HUES6 (cell line): ENCODE measurements around the gene NEU4.
"Not testable (repeated sequence)": the region's sequence is repeated elsewhere in the genome, so short reads cannot be mapped to it uniquely, and the experiment has no call there.

ENCODE experiments used
- H3K27ac ChIP-seq: 2 replicates; pipeline ENCODE4 v1.7.0; 2013; ENCODE audit warnings: low read depth, mild to moderate bottlenecking, low read length, inconsistent platforms
- H3K27me3 ChIP-seq: 2 replicates; pipeline ENCODE4 v1.6.1; 2013; ENCODE audit warnings: low read length; ENCODE audit not compliant: control insufficient read depth, insufficient read depth
- H3K36me3 ChIP-seq: 2 replicates; pipeline ENCODE4 v1.6.1; 2013; ENCODE audit warnings: low read length; ENCODE audit not compliant: control insufficient read depth, insufficient read depth
- H3K4me1 ChIP-seq: 2 replicates; pipeline ENCODE4 v1.6.1; 2013; ENCODE audit warnings: low read length; ENCODE audit not compliant: control insufficient read depth, insufficient read depth
- H3K4me3 ChIP-seq: 2 replicates; pipeline ENCODE4 v1.5.1; 2013; ENCODE audit warnings: low read depth, low read length
- H3K9ac ChIP-seq: one replicate; pipeline ENCODE4 v1.6.1; 2013; ENCODE audit warnings: mild to moderate bottlenecking, low read length
- H3K9me3 ChIP-seq: 2 replicates; pipeline ENCODE4 v1.6.1; 2013; ENCODE audit warnings: low read depth, low read length; ENCODE audit not compliant: control insufficient read depth, insufficient read depth

The NEU4 gene

DNA sequence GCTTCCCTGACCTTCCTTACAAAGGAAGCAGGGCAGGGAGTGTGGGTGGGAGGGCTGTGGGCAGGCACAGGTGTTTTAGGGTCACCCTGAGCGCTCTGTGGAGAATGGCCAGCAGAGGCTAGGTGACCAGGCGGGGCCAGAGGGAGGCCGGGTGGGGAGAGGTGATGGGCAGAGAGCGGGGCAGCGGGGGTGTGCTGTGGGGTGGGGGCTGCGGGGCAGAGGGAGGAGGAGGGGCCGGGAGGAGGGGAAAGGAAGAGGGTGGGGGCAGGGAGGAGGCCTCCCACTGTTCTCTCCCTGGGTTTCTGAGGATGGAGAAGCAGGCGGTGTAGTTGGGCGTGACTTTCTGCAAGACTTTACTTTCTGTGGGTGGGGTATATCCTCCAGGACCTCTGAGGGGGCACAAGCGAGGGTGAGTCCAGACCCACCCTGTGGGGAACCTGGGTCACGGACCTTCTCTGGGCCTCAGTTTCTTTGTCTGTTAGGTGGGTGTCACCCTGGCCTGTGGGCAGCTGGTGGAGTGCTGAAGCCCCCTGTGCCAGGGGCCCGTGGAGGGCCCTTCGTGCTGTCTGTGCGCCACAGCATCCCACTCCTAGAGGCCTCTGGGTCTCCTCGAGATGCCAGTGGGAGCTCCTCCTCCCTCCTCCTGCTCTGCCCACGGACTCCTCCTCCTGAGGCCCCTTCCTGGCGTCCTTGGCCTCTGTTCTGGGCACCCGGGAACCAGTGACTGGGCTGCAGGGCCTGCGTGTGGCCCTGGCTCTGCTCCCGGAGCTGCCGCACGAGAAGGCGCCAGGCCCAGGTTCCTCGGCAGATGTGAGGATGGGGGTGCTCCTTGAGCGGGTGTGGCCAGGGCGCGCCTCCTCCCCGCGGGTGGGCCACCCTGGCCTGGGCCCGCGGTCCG lies 6.3 kb upstream of the NEU4 start:
- Histone ChIP-seq H3K36me3 (no peaks in the 10 kb centered on the region), H3K4me1 (peaks cover 31% of the 10 kb centered on the region), H3K27ac (no peak overlapping the region), H3K9ac (no peak overlapping the region), H3K9me3 (no peaks in the 10 kb centered on the region), H3K4me3 (peak overlapping the region; percentile 57; the same call in 1 of the 2 replicates), H3K27me3 (peaks cover 23% of the 10 kb centered on the region)

DNA sequence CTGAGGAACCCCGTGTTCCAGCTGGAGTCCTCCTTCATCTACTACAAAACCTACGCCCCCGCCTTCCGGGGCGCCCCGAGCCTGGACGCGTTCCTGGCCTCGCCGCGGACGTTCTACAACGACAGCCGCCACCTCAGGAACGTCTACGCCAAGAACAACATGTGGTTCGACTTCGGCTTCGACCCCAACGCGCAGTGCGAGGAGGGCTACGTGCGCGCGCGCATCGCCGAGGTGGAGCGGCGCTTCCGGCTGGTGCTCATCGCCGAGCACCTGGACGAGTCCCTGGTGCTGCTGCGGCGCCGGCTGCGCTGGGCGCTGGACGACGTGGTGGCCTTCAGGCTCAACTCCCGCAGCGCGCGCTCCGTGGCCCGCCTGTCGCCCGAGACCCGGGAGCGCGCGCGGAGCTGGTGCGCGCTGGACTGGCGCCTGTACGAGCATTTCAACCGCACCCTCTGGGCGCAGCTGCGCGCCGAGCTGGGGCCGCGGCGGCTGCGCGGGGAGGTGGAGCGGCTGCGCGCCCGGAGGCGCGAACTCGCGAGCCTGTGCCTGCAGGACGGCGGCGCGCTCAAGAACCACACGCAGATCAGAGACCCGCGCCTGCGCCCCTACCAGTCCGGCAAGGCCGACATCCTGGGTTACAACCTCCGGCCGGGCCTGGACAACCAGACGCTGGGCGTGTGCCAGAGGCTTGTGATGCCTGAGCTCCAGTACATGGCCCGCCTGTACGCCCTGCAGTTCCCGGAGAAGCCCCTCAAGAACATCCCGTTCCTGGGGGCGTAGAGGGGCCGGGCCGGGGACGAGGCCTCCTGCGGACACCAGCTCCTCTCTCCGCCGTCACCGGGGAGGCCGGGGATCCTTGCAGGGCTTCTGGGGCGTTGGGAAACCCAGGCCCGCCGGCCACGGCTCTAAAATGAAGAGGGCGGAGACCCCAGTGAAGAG lies 5.3 kb upstream of the NEU4 start:
- Histone ChIP-seq H3K36me3 (no peaks in the 10 kb centered on the region), H3K9ac (no peak overlapping the region), H3K27me3 (peaks cover 23% of the 10 kb centered on the region), H3K27ac (no peak overlapping the region), H3K4me3 (peak overlapping the region; percentile 57), H3K9me3 (no peaks in the 10 kb centered on the region), H3K4me1 (peaks cover 37% of the 10 kb centered on the region)

DNA sequence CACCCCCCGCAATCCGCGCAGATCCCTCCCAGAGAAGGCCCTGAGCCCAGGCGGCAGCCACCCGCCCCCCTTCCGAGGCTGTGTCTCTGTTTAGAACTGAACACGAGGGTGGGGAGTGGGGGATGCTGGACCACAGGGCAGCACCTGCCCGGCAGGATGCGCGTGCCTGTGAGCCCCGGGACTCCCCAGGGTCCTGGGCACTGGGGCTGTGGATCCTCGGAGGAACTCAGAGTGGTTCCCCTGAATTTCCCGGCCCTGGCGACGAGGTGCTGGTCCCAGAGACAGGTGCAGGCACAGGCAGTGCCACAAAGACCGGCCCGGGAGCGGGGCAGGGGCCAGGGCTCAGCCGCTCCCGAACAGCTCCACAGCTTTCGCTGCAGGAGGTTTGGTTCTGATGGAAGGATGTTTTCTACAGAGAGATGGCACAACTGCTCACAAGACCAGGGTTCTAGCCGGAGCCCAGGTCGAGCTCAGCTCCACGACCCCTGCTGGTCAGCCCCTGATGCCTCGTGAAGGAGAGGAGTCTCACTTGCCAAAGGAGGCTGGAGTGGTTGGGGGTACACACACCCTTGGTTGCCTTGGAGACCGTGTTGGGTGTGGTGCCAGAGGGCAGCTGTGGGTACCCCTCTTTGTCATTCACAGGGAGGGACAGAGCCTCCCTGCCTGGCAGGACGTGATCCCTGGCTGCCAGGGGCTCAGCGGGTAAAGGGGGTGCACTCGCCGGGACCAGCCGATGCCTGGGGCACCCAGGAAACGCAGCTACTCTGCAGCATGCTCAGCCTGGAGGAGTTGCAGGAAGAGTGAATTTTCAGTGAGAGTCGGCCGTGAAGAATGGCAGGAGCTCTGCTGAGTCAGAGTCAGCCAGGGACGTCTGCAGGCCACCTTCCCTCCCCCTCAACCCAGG lies 4.4 kb upstream of the NEU4 start:
- no peak overlapping the region for H3K27ac ChIP-seq
- no peak overlapping the region for H3K9ac ChIP-seq
- H3K9me3 ChIP-seq: no peaks in the 10 kb centered on the region
- H3K4me3 ChIP-seq: peak overlapping the region; percentile 57; the same call in 1 of the 2 replicates
- peaks cover 43% of the 10 kb centered on the region for H3K4me1 ChIP-seq
- H3K36me3 ChIP-seq: no peaks in the 10 kb centered on the region
- peaks cover 23% of the 10 kb centered on the region for H3K27me3 ChIP-seq

DNA sequence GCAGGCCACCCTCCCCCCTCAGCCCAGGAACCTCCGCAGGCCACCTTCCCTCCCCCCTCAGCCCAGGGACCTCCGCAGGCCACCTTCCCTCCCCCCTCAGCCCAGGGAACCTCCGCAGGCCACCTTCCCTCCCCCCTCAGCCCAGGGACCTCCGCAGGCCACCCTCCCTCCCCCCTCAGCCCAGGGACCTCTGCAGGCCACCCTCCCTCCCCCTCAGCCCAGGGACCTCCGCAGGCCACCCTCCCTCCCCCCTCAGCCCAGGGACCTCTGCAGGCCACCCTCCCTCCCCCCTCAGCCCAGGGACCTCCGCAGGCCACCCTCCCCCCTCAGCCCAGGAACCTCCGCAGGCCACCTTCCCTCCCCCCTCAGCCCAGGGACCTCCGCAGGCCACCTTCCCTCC lies 2.8 kb upstream of the NEU4 start:
- H3K9me3 ChIP-seq, H3K36me3 ChIP-seq, H3K9ac ChIP-seq, H3K27ac ChIP-seq, H3K4me3 ChIP-seq: not testable (repeated sequence)
- Histone ChIP-seq H3K27me3 (peaks cover 23% of the 10 kb centered on the region), H3K4me1 (peaks cover 43% of the 10 kb centered on the region)

DNA sequence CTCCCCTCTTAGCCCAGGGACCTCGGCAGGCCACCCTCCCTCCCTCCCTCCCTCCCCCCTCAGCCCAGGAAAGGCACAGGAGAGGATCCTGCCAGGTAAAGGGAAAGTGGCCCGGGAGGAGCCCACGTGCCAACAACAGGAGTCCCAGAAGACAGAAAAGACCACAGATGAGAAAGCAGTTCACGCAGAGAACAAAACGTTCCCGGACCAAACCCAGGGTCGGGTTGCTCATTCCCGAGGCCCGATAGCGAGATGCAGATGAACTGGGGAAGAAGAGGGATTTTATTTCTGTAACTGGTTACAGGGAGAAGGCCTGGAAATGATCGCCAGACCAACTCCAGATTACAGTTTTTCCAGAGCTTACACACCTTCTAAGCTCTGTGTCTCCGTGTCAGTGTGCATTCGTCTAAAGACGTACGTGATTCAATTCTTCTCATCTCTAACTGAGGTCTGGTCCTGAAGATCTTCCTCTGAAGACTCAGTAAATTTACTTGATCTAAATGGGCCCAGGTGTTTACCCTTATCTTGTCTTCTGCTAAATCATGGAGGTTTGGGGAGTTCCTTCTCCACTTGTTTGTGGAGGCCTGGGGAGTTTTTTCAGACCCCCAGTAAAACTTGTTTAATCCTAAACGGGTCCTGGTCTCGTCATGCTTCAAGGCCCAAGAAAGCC lies 807 bp upstream of the NEU4 start:
- Histone ChIP-seq H3K36me3 (no peaks in the 10 kb centered on the region), H3K9me3 (no peaks in the 10 kb centered on the region), H3K27ac (no peak overlapping the region), H3K4me1 (peaks cover 28% of the 10 kb centered on the region), H3K27me3 (peaks cover 17% of the 10 kb centered on the region), H3K9ac (no peak overlapping the region), H3K4me3 (no peak overlapping the region)

DNA sequence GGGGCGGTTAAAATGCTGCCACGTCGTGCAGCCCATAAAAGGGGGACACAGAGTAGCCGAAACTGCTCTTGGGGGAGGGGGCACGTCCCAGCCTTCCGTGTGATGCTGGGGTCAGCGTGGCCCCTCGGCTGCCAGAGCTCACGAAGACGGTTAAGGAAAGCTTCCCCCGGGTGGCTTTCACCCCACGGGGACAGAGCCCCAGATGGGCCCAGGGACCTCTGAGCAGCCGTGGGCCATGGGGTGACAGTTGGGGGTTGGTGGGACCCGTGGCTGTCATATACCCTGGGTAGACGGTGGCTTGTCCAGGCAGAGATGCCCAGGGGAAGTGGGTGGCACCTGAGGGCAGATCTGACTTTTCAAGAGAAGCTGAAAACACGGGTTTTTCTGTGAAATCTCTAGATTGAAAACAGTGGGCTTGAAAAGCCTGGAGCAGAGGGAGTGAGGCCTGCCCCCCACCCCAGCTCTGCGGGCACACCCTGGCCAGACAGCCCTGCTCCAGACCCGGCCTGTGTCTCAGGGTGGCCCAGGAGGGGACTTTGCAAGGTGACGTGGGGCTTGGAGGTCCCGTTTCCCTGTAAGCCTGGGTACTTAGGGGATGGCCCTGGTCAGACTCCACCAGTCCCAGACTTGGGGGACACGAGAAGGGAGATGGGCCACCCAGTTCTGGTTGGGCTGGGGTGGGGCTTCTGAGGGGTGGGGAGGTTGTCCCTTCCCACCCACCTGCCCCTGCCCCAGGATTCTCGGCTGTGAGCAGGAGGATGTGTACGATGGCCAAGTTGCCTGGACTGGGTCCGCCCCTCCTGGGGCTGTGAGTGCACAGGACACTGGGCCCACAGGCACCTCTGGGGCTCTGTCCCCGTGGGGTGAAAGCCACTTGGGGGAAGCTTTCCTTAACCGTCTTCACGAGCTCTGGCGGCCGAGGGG lies 652 bp downstream of the NEU4 start:
- H3K36me3 ChIP-seq: no peaks in the 10 kb centered on the region
- no peak overlapping the region for H3K9ac ChIP-seq
- H3K4me3 ChIP-seq: no peak overlapping the region
- no peak overlapping the region for H3K27ac ChIP-seq
- H3K9me3 ChIP-seq: no peaks in the 10 kb centered on the region
- H3K4me1 ChIP-seq: peaks cover 16% of the 10 kb centered on the region
- peaks cover 2% of the 10 kb centered on the region for H3K27me3 ChIP-seq

DNA sequence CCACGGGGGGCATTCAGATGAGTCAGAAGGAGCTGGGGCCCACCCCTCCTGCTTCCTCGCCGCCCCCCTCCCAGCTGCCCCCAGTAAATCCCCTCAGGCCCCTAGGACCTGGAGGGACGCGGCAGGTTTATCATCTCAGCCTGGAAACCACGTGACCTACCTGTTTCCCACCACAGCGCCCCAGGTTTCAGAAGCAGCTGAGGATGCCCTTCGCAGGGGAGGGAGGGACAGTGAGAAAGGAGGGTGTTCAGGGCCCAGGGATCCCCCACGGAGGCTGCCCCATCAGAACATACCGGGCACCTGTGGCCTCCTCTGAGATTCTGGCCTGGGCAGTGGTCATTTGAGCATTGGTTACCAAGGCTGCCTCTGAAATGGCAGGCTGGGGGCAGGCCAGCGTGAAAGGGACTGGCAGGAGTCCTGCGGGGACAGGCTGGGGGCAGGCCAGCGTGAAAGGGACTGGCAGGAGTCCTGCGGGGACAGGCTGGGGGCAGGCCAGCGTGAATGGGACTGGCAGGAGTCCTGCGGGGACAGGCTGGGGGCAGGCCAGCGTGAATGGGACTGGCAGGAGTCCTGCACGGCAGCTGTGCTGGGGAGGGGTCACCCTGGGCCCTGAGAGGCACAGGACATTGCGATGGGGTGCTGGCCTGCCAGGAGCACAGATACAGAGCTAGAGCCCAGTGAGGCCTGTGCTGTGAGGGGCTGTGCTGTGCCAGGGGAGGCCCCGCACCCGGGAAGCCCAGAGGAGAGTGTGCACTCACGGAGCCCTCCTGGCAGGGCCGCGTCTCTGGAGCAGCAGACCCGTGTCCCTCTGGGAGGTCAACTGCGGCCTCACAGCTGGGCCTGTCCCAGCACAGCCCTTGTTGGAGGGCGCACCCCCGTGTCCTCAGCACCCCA lies 1.6 kb downstream of the NEU4 start:
- Histone ChIP-seq H3K27me3 (no peaks in the 10 kb centered on the region), H3K9ac (no peak overlapping the region), H3K27ac (no peak overlapping the region), H3K4me1 (peaks cover 12% of the 10 kb centered on the region), H3K9me3 (no peaks in the 10 kb centered on the region), H3K4me3 (no peak overlapping the region), H3K36me3 (no peaks in the 10 kb centered on the region)

DNA sequence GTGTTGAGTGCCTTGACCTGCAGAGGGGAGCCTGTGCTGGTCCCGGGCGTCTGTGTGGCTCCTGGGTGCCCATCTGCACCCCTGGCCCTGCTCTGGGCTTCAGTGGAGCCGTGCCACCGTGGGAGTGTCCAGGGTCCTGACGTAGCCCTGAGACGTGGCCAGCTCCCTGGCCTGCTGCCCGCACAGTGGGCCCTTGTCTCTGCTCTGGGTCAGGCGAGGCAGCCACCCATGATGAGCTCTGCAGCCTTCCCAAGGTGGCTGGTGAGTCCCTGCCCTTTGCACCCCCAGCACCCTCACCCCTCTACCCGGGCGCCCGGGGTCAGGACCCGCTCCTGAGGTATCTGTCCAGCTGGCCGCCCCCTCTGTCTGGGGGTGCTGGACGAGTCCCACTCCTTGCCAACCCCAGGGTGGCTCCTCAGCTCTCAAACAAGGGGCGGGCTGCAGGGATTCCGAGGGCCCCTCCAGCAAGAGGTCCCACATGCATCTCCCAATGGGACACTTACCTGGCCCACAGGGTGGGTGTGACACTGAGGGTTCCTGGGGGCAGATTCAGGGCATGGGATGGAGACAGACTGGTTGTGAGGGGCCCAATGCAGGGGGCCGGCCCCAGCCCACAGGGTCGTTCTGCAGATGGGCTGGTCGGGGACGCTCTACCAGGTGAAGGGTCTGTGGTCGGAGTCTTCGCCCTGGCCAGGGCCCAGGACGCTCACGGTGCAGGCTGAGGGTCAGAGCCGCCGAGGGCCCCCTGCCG lies 2.4 kb downstream of the NEU4 start:
- Histone ChIP-seq H3K4me3 (no peak overlapping the region), H3K27ac (no peak overlapping the region), H3K36me3 (no peaks in the 10 kb centered on the region), H3K9me3 (no peaks in the 10 kb centered on the region), H3K9ac (no peak overlapping the region), H3K27me3 (no peaks in the 10 kb centered on the region), H3K4me1 (peaks cover 12% of the 10 kb centered on the region)
